GM18909 (cell line): Measurements from ENCODE around the gene ZNF521.

Source experiments
- ATAC-seq: cut with Tn5 transposase; IDR thresholded peaks from one replicate; pipeline ENCODE4 v1.9.1; 2021; ENCODE audit warnings: mild to moderate bottlenecking; ENCODE audit not compliant: unreplicated experiment, poor library complexity

The ZNF521 gene

DNA sequence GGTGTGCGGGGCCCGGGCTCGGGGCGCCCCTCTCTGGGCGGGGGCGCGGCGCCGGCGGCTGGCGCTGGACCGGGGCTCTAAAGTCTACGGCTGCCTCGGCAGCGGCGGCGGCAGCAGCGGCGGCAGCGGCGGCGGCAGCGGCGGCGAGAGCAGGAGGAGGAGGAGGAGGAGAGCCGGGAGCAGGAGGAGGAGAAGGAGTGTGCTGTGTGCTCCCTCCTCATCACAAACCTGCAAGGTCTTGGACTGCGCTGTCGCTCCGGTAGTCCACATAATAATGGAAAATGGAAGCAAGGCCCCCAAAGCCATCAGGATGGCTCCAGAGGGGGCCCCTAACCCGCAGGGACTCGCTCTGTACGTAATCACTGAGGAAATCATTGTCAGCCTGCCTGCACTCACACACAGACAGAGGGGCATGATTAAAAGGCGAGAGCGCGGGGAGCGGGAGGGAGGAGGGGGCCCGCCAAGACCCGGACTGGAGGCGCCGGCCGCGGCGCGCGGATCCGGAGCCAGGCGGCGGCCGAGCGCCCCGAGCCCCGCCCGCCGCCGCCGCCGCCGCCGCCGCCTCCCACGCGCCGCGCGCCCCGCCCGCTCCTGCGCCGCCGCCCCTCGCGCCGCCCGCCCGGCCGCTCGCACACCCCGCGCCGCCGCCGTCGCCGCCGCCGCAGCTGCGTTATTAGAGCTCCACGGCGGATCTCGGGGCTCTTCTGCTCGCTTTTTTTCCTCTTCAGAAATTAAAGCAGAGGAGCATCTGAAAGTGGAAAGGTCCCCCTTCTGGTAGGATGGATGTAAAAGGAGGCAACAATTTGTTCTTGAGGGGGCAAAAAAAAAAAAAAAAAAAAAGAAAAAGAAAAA is at the start of gene ZNF521:
ZNF521 (minus strand) TSS at position 390 of the 852 bp plus-strand sequence. CDS start 1,220 bp downstream, outside the sequence.
- peak; percentile 75 for ATAC-seq

DNA sequence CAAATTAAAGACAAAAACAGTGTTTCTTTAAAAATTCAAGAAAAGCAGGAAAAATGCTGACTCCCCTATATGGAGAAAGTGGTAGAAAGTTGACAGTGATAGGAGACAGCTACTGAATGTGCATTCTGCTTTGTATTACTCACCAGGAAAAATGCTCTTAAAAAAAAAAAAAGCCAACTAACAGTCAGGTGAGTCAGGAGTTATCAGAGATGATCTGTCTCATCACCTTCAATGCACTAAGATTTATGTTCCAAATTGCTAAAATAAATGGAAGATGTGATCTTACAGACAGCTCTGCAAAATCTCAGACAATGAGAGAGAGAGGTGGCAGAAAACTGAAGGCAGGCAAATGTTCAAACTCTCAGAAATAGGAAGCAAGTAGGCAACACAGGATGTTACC is 47.6 kb upstream of the ZNF521 start:
- no peak for ATAC-seq

DNA sequence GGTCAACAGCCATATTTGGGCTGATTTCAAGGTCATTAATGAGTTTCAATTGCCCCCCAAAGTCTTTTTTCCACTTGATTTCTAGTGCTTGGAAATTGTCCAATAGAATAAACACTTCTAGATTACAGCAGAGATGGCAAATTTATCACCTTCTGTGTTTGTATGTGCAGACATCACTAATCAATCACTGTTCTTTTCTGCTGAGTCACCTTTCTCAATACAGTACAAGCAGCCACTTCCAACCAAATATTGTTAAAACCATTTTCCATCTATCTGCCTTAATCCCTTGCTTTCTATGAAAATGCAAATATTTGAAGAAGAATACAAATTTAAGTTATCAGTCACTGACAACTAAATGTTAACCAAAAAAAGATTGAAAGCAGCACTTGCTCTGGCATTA is 40.2 kb upstream of the ZNF521 start:
- ATAC-seq = no peak

DNA sequence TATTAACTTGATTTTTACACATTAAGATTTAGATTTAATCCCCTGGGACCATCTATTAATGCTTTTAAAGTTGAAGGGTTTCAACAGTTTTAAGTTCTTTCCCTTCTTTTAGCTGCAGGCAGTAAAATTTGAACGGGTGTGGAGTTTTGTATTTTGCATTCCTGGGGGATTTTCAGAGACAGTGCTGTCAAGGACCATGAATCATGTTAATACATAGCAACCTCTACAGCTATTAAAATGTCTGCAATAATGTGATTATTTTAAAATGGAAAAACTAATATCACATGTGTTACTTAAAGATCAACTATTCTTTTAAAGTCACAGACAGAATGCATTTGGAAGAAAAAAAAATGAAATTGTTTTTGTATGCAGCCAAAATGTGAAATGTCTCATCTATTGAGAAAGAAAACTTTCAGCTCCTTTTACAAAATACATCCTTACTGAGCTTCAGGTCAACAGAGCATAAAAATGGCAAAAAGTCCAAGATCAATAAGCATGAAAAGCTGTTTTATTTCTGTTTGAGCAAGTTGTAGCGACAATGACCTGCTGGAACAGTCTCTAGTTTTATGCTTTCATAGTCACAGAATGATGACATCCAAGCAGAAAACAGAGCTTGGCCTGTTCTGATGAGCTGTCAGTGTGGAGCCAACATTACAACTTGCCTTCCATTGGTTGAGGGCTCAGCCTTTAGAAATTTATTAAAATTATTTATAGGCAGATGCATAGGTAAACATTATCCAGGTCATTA is 21.6 kb upstream of the ZNF521 start:
- ATAC-seq = no peak

DNA sequence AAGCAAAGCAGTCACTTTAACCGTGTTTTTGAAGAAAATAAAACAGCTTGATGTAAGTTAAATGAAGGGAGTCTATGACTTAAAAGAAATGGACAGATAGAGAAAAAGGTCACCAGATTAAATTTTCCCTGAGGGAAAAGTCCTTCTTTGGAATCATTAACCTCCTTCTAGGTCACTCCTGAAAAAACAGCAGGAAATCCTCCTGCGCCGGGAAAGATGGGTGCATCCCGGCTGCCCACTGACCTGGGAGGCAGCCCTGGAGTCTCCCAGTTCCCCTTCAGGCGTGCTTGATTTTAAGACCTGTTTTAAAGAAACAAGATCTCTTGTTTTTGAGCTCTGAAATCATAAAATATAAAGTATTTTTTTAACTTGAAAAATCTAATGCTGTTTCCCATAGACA is 18.4 kb upstream of the ZNF521 start:
- ATAC-seq = no peak

DNA sequence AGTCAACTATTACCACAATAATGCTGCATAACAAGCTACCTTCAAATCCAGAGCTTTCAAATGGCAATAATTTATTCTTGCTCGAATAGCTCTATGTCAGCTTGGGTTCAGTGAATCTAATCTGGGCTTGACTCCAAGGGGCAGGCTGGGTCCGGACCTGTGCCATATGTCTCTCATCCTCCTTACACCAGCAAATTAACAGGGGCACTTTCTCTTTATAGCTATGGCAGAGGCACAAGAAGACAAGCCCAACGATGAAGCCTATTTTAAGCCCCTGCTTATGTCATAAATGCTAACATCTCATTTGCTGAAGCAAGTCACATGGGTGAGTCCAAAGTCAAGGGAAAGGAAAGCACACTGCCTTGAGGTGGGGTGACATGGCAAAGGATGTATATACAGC is 13.3 kb upstream of the ZNF521 start:
- no peak for ATAC-seq

DNA sequence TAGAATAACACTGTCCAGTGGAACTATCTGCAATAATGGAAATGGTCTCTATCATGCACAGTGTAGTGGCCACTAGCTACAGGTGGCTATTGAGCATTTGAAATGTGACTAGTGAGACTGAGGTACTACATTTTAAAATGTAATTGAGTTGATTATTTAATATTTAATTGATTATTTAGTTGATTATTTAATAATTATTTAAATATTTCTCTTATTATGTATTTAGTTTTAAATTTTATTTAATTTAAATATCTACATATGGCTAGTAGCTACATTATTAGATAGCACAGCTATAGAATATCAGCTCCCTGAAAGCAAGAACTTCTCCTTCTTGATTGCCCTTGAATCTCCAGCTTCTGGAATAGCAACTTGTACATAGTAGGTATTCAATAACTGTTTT is 12.8 kb upstream of the ZNF521 start:
- ATAC-seq = no peak

DNA sequence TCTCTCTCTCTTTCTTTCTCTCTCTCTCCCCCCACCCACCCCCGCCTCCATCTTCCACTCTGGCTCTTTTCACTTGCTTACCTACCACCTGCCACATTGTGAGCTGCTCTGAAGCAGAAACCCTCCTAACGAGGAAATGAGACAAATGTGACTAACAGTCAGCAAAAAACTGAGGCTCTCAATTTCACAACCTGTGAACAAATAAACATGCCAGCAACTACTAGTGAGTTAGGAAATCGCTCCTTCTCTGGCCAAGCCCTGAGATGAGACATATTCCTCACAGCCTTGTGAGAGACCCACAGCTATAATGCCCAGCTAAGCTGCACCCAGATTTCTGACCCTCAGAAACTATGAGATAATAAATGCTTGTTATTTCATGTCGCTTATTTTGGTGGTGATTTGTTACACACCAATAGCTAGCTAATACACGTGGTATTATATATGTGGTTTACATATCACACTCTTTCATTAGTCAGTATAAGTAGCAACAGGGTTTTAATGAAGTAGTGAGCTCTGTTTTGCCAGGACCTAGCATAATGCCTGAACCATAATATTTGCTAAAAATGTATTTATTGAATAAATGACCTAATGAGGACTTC is 8.4 kb upstream of the ZNF521 start:
- no peak for ATAC-seq

DNA sequence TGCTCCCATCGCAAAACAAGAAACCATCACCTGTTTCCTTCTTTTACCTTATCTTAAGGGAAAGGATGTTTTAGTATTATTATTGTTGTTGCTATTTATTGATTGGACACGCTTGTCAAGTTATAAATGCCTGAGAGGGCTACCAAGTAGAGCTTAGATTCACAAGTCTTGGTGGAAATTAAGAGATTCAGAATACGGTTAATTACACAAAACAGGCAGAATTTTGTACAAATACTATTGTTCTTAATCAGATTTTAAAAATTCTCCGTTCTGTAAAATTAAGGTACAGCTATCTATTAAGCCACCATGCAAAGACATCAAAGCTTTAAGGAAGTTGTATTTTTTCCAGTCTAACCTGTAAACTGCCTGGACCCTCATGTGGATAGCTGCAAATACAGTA is 1.1 kb upstream of the ZNF521 start:
- no peak for ATAC-seq

DNA sequence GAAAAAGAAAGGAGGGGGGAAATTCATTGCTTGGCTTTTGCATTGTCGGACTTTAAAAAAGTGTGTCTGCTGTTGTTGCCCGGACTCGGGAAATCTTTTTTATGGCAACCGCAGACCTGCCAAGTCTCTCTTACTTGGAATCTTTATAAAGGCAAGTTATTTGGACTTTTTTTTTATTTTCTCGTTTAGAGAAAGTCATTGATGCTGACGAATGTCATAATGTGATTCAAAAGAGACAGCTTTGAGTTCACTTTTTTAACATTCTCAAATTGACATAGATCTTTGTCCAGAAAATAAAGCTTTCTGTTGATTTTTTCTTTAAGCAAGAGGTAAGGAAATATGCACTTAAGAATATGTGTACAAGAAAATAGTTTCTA is 651 bp upstream of the ZNF521 start:
- no peak for ATAC-seq

DNA sequence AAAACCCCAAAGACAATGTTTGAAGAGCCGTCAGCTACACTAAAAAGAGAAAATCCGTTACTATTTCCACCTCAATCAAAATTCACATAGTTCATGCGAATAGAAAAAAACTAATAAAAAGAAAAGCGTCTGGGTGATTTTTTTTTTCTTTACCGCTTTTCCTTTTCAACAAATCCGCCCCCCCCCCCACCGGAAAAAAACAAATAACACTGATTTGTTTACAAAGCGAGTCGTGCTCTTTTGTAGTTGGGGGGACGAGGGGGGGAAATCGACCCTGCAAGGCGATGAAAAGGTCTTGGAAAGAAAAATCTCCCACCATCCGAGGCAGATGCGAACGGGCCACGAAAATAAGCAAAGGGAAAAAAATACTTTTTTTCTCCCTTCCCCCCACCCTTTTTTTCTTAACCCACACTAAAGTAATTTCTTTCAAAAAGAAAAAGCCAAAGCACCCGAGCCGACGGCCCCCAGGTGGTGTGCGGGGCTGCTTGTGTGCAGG is 638 bp downstream of the ZNF521 start:
- no peak for ATAC-seq

DNA sequence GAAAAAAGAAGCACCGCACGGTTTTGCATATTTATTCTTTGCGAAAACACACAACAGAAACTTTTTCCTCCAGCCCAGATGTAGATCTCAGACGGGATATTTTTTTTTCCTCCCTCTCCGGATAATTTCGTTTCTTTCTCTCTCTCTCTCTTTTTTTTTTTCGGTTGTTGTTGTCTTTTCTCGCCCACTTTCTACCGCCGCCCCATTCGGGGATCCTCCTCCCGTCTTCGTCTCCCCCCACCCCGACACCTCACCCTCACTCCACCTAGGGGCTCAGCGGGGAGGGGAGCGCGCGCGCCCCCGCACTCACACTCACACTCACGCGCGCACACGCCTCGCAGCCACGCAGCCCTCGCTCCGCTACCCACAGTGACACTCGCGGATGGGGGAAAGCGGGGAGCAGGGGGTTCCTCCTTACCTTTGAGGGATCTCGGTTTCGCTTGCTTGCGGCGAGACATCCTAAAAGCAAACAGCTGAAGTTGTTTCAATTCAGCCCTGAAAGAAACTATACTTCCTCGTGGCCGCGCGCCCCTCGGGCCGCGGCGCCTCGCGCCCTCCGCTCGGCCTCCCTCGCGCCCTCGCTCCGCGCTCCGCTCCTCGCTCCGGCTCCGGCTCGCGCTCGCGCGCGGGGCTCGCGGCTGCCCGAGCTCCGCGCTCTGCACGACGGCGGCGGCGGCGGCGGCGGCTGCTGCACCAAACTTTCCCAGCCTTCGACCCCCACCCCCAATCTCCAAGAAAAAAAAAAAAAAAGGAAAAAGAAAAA is 1.3 kb downstream of the ZNF521 start:
- peak; percentile 48 for ATAC-seq

DNA sequence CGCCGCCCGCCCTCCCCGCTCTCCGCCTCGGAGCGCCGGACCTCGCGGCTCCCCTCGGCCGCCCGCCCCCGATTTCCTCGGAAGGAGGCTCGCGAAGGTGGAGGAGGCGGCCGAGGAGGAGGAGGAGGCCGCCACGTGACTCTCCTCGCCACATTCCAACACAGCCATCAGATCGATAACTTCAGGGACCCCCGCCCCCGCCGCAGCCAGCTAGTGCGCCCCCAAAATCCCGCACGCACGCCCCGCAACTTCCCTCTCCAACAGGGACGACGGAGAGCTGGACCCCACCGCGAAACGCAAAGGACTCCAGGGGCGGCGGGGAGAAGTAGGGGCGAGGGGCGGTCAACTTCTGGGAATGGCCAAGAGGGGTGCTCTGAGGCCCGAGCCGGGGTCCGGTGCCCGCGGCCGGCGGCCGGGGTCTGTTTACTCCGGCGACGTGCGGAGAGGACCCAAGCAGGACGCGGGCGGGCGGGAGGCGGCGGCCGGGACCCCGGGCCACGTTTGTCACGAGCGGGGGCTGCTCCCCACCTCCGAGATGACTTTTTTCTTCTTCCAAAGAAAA is 2.0 kb downstream of the ZNF521 start:
- no peak for ATAC-seq

DNA sequence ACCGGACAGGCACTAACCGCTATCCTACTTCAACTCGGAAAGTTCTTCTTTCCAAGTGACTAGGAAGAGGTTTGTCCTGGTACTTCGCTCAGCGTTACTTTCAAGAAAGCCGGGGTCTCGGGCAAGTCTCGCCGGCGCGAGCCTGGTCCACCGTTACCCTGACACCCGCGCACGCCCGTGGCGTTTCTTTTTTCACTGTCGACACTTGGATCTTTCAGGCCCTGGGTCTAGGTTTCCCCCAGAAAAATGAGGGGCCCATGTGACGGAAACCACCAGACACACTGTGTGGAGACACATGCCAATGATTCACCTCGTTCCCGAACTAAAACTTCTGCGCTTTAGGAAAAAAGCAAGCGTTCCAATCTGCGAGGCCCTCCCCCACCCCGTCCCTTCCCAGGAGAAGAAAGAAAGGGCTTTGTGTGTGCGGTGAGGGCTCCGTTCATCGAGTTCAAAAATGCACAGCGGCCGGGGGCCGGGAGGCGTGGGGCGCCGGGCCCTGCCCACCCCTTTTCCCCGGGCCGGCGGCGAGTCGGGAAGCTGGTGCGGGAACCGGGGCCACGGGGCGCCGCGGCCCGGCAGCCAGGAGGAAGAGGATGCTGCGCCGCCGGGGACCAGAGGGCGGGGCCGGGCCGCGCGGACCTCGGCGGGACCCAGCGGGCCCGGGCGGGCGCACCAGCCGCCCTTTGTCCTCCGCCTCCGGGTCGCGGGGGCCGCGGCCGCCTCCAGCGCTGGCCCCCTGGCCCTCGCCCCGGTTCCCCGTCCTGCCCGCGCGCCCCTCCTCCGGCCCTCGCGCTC is 2.6 kb downstream of the ZNF521 start:
- ATAC-seq = no peak

DNA sequence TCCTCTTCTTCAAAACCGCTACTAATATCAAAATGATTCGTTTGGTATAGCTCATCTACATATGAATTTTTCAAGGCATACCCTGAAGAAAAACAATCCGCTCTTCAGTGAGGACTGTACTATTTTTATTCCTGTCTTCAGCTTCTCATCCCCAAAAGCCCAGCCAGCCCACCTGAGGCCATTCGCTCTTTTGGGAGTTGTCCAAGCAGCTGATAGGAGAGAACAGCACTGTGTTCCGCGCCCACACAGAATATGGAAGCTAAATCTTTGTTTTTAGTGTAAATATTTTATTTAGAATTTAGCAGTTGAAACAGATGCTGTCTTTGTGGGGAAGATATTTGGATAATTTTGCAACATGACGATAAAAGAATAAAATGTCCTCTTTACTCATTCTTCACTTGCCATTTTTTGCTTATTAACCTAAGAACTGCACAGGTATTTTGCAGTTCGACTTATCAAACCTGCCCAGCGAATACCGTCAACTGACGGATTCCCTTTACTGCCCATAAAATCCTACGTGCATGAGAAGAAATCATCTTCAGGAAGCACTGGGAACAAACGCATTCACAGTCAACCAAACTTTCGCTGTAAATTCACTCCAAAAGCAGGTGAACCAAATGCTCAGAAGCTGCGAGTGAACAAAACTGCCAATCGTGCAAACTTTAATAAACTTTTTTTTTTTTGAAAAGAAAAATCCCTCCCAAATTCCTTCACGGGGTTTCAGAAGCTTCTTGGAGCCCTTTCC is 3.4 kb downstream of the ZNF521 start:
- no peak for ATAC-seq

DNA sequence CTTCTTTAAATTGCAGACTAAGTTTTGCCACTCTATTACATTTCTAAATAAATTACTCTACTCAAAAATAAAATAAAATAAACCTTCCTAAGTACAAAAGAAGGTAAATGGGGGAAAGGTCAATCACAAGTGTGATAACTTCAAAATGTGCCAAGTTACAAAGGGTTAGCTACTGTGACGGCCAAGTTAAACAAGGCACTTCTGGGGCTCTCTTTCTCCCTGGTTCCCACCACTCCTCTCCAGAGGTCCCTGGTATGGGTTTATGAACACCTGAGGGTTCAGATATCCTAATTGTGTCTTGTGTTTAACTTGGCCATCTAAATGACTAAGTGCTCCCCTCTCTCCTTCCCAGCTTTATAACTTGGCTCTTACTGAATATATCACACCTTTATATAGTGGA is 5.4 kb downstream of the ZNF521 start:
- no peak for ATAC-seq

DNA sequence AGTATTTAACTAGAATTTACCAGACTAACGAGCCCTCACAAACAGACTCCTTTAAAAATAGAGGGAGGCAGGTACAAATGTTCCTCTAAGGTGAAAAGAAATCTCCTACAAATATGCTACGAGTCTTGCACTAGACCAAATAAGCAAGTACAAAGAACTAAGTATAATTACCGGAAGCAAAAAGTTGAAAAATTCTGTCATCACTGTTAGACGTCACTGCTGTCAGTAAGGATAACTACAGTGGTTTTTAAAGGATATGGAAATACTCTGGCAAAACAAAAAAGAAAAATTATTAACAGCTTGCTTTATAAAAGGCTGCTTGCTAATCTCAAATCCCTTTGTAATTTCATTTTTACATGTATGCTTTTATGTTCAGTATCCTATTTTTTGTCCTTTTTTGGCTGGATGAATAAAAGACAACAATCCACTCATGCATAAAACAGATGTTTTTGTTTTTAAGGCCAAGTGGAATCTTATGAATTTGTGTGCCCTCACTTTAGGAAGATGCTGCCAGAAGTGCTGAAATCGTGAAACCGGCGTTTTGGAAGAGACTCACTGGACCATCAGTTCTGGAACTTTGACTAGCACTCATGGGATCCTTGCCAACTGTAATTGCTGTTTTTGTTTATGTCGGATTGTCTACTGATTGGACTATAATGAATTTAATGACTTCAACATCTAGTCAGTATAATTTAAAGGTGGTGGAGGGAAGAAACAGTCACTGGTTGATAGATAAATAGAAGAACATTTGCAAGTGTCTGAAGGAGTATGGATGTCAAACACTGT is 6.7 kb downstream of the ZNF521 start:
- ATAC-seq = no peak

DNA sequence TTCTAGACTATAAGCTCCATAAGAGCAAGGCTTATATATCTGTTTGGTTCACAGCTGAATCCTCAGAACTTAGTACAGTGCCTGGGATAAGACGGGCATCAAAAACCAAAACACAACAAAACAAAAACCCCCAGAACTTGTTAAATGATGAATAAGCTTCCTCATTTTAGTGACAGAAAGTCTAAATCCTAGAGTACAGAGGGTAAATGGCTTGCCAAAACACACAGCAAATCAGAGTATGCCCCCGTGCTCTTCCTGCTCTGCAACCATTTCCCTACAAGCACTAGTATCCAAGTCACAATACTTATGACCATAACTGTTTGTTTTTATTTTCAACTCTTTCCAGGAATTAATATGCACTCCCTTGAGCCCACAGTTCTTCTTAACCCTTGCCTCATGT is 10.1 kb downstream of the ZNF521 start:
- ATAC-seq = no peak
